Measurements from ENCODE around the gene SH3TC1.

SH3TC1 gene

DNA sequence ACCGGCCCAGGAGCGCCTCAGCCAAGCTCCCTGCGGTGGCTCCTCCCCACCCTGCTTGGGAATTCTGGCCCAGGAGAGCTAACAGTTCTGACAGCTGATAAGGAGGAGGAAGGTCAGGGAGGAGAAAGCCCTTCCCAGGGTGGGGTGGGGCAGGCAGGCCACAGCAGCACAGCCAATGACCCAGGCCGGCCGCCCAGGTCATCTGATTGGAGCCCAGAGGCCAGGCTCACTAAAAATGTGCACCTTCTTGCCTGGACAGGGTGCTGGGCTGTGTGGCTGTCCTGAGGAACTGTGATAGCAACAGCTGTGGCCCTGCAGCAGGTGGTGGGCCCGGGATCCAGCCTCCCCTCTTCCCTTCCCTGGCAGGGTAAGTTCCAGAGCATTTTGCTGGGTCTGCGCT is 17.2 kb upstream of the SH3TC1 start:
- DNase-seq (ENCODE audit: low spot score), result no peak

DNA sequence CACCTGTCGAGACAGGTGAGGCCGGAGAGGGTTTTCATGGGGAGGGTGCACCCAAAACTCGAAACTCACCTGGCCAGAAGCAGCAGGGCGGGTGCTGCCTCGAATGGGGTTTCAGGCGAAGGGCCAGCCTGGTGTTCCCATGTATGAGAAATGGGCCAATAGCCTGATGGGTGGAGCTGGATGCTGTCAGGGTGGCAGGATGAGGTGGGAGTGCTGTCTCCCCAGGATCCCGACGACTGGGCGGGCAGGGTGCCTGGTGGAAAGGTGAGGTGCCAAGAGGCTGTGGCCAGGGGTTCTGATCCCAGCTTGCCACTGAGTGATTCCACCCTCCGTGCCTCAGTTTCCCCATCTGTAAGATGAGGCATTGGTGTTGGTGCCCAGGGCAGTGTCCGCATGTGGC is 16.8 kb upstream of the SH3TC1 start:
- DNase-seq (ENCODE audit: low spot score), result no peak

- DNase-seq (ENCODE audit: low spot score), result no peak
These were observed 16.0 kb upstream of the SH3TC1 start for GRCh38 chr4:8182858-8183725.

- DNase-seq (ENCODE audit: low spot score), result no peak
These were observed 15.0 kb upstream of the SH3TC1 start for GRCh38 chr4:8184061-8184460.

GRCh38 chr4:8185295-8185694 is 13.8 kb upstream of the SH3TC1 start:
- no peak for DNase-seq (ENCODE audit: low spot score)

DNA sequence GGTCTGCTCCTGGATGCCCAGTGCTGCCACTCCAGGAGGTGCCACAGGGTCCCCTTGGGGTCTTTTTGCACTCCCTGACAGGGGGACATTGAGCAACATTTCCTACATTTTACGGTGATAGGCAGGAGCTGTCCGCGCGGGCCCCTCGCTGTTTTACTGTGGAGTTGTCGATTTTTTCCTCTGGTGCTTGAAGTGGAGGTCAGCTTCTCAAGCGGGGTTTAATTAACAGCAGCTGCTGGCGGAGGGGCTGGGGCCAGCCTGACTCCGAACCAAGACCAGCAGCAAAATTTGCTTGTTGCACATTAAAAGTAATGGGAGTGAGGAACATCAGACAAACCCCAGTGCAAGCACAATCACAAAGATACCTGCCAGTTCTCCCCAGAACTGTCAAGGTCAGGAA is 13.2 kb upstream of the SH3TC1 start:
- no peak for DNase-seq (ENCODE audit: low spot score)

- no peak for DNase-seq (ENCODE audit: low spot score)
These were observed 11.0 kb upstream of the SH3TC1 start for GRCh38 chr4:8188085-8188484.

- no peak for DNase-seq (ENCODE audit: low spot score)
These were observed 10.1 kb upstream of the SH3TC1 start for GRCh38 chr4:8188743-8189550.

GRCh38 chr4:8189551-8190466 is 9.3 kb upstream of the SH3TC1 start:
- no peak for DNase-seq (ENCODE audit: low spot score)

DNA sequence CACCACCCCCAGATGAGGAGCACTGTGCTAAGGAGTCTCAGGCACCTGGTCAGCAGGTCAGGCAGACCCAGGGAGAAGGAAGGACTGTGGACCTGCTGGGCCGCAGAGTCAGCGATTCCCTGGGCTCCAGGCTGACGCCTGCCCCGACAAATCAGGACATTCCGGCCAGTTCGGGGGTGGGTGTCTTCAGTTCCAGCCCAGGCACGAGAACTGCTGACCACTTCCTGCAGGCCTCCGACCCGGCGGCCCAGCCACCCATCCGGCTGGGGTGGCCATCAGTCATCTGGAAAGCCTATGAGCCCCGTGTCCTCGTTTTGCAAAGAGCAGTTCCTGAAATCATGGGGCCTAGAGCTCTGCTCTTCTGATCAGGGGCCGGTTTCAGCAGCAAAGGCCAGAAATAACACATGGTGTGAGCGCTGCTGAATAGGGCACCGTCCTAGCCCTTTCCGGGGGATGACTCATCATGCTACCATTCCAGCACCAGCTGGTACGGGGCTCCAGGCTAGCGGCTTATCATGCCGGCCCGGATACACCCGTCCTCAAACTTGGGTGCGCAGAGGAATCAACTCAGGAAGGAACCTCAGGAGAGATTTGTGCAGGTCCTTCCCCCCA is 7.8 kb upstream of the SH3TC1 start:
- peak; percentile 52 for DNase-seq (ENCODE audit: low spot score)

DNA sequence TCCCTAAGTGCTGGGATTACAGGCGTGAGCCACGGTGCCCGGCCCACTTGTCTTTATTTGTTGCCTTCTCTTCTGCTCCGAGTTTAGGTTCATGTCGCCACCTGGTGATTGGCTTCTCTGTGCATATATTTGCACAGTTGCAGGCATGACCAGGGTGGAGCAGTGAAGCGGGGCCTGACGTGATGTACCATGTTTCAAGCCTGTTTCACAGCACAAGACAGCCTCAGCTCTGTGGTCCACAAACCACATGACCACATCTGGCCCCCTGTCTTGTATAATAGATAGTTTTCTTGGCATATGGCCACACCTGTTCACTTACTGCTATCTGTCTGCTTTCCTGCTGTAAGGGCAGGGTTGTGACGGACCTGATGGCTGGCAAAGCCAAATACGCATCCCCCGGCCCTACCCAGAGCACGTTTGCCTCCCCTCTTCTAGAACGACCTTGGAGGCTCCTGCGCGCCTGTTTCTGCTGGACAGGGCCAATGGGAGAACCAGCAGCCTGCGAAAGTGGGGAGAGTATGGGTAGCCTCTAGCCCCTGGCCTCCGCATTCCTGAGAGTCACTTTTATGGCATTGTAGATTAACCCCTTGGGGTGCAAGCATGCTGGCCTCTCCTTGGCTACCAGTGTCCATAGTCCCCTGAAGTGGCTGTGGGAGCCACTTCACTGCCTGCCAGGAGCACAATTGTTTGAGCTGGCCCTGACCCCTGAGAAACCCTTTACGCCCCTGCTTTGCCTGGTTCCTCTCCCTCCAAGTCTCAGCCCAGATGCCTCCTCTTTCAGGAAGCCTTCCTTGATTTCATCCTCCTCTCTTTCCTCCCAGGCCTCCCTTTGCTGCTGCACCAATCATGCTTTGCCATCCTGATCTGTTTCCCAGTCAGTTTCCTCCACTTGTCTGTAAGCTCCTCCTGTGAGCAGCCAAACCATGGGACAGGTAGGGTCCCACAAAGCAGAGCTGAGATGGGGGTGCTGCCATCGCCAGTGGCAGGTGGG is 6.0 kb upstream of the SH3TC1 start:
- no peak for DNase-seq (ENCODE audit: low spot score)

- no peak for DNase-seq (ENCODE audit: low spot score)
These were observed 4.5 kb upstream of the SH3TC1 start for GRCh38 chr4:8194306-8195242.

- no peak for DNase-seq (ENCODE audit: low spot score)
These were observed 3.7 kb upstream of the SH3TC1 start for GRCh38 chr4:8195431-8195830.

- DNase-seq (ENCODE audit: low spot score), result no peak
These were observed 3.1 kb upstream of the SH3TC1 start for GRCh38 chr4:8195841-8196458.

DNA sequence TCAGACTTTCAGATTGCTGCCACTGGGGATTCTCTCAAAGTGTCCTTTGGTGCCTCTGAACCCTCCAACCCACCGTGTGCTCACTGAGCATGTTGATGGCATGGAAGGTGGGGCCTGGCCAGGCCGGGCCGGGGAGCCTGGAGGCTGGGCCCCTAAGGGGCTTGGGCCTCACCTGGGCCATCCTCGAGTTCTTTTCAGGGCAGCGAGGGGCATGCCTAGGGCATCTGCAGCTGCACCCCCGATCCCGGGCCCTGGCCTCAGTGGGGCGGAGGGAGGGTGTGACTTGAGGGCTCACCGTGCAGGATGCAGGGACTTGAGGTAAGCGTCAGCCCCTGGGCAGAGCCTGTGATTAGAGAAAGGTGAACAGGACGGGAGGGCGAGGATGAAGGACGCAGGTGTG is 1.6 kb upstream of the SH3TC1 start:
- no peak for DNase-seq (ENCODE audit: low spot score)

- DNase-seq (ENCODE audit: low spot score), result no peak
These were observed 734 bp upstream of the SH3TC1 start for GRCh38 chr4:8198206-8198905.

DNA sequence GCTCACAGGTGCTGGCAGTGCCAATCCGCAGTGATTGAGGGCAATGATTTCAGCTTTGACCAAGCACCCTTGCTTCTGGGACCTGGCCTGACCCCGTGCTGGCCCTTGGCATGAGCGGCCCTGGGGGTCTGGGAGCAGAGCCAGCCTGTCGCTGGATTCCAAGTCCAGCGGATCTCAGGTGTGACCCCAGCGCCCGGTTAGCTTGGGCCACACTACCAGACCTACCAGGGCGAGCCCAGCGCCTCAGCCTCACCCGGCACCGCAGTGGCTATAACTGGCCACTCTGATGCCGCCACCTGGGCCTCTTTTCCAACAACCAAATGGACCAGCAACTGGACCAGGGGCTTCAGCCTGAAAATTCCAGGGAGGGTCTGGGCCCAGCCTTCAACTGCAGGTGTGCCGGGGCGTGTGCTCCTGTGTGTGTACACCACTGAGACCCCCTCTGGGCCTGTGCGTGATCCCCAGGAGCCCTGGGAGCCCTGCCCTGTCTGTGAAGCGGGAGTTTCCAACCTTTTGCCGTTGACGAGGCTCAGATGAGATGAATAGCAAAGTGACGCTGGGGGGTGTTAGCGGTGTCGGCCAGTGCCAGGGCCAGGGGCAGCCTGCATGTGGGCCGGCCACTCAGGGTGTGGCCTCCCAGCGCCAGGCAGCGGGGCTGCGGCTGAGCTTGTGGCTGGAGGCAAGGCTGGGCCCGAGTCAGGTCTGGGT is 658 bp downstream of the SH3TC1 start:
- DNase-seq (ENCODE audit: low spot score), result no peak

All from putamen (tissue), 1 donor.